GM20000 (cell line): Measurements from ENCODE around the gene DCP1A.

Experiments
- DNase-seq: peaks from one replicate; pipeline ENCODE4 v3.0.0; 2012; ENCODE audit warnings: low spot score
- TF ChIP-seq, protein P1 (sequence below): IDR thresholded peaks from 2 replicates; pipeline ENCODE4 v1.5.1; 2012; ENCODE audit warnings: mild to moderate bottlenecking, control low read depth; ENCODE audit errors: extremely low read depth, missing control alignments

Gene DCP1A

GRCh38 chr3:53252096-53252946 is 95.0 kb downstream of the DCP1A start:
- DNase-seq: no peak
- TF ChIP-seq, protein P1, sequence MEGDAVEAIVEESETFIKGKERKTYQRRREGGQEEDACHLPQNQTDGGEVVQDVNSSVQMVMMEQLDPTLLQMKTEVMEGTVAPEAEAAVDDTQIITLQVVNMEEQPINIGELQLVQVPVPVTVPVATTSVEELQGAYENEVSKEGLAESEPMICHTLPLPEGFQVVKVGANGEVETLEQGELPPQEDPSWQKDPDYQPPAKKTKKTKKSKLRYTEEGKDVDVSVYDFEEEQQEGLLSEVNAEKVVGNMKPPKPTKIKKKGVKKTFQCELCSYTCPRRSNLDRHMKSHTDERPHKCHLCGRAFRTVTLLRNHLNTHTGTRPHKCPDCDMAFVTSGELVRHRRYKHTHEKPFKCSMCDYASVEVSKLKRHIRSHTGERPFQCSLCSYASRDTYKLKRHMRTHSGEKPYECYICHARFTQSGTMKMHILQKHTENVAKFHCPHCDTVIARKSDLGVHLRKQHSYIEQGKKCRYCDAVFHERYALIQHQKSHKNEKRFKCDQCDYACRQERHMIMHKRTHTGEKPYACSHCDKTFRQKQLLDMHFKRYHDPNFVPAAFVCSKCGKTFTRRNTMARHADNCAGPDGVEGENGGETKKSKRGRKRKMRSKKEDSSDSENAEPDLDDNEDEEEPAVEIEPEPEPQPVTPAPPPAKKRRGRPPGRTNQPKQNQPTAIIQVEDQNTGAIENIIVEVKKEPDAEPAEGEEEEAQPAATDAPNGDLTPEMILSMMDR: no peak

- TF ChIP-seq, protein P1: no peak
- DNase-seq: no peak
Observed at GRCh38 chr3:53250881-53251605, 96.3 kb downstream of the DCP1A start.

GRCh38 chr3:53250453-53250852 is 96.9 kb downstream of the DCP1A start:
- TF ChIP-seq, protein P1: no peak
- no peak for DNase-seq

GRCh38 chr3:53248161-53248560 is 99.2 kb downstream of the DCP1A start:
- TF ChIP-seq, protein P1: no peak
- no peak for DNase-seq

GRCh38 chr3:53247619-53248018 is 99.7 kb downstream of the DCP1A start:
- no peak for DNase-seq
- TF ChIP-seq, protein P1: no peak

DNA sequence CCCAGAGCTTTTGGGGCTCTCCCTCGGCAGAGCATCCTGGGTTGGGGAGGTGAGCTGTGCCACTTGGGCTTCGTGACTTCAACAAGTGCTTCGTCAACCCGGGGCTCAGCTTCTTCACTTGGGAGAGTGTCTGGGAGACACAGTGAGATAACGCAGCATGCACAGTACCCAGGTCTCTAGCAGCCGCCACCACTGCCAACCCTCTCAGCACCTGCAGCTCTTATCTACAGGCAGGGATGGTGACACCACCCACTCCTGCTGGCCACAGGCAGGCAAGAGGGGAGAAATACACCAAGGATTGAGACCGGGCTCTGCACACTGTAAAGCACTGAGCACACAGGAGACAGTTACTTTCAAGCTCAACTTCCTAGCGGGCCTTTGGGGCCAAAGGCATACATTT is 103.1 kb downstream of the DCP1A start:
- TF ChIP-seq, protein P1: no peak
- DNase-seq: no peak

- TF ChIP-seq, protein P1: no peak
- no peak for DNase-seq
Observed at GRCh38 chr3:53243785-53244184, 103.6 kb downstream of the DCP1A start.
